GM18907 (cell line): ENCODE measurements around the gene FOSL2.

Source experiments
- ATAC-seq: cut with Tn5 transposase; IDR thresholded peaks from one replicate; pipeline ENCODE4 v1.9.1; 2021; ENCODE audit warnings: mild to moderate bottlenecking, moderate library complexity; ENCODE audit not compliant: unreplicated experiment

The FOSL2 gene

DNA sequence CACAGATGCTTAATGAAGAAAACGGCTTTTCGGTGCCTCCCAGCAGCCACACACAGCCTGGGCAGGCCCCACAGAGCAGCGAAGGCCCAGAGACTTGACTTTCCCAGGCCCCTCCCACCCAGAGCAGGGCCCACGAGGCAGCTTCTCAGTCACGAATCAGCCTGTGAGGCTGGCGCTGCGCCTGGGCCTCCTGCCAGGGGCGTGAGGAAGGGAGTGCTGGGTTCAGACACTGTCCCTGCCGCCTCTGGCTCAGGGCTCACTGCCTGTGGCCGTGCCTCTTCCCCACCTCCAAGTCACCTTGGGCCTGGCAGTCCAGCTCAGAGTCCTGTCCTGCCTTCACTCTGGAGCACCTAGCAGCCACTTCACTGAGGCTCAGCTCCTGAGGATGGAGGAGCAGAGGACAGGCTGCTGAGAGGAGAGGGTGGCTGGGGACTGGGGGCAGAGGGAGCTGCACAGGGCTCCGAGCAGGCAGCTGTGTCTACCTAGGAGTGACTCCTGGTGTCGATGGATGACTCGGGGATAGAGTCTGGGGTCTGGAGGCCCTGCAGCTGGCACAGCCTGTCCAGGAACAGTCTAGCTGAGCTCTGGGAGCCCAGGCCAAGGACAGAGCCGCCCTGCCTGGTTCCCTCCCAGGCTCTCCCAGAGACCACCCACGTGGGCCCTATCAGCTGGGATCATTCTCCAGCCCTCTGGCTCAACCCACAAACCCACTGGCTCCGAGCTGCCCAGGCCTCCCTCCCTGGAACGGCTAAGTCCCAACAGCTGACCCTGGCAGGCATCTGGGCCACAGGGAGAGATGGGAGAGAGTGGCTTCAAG is 36.4 kb upstream of the FOSL2 start:
- no peak for ATAC-seq

DNA sequence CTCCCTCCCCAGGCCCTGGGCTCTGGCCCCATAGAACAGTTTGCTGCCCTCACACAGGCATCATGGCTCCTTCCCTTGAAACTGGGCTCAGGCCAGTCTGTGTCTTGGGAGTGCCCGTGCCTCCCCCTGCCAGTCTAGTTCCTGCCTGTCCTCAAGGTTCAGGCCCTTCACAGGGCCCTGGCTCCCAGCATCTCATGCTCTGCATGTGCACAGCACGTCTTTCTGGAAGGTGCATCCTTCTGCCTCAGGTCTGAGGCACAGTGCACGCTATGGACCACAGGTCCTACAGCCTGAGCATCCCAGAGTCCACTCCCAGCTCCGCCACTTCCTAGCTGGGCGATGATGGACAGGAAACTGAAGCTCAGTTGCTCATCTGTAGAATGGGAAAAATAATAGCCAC is 35.6 kb upstream of the FOSL2 start:
- no peak for ATAC-seq

DNA sequence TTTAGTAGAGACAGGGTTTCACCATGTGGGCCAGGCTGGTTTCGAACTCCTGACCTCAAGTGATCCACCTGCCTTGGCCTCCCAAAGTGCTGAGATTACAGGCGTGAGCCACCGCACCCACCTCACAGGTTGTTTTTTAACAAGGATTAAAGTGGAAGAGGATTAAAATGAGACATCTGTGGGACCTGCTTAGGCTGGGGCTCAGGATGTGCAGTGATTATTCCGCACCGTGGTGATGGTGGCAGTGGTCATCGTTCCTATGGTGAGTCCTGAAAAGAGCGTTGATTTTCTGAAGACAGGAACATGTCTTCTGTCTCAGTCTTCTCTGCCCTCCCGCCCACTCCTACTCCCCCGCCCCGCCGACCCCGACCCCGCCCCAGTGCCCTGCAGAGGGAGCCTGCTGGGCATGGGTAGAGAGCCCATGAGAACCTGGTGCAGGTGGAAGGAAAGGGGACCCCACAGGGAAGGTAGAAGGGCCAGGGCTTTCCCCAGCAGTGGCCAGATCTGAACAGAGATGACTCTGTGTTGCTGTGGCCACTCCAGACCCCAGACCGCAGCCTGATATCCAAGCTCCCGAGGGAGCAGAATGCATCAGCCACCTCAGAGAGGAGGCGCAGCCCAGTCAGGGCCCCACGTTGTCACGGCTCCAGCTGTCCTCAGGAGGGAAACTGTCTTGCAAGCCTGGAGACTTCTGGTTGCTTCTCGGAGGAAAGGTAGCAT is 34.5 kb upstream of the FOSL2 start:
- ATAC-seq: no peak

DNA sequence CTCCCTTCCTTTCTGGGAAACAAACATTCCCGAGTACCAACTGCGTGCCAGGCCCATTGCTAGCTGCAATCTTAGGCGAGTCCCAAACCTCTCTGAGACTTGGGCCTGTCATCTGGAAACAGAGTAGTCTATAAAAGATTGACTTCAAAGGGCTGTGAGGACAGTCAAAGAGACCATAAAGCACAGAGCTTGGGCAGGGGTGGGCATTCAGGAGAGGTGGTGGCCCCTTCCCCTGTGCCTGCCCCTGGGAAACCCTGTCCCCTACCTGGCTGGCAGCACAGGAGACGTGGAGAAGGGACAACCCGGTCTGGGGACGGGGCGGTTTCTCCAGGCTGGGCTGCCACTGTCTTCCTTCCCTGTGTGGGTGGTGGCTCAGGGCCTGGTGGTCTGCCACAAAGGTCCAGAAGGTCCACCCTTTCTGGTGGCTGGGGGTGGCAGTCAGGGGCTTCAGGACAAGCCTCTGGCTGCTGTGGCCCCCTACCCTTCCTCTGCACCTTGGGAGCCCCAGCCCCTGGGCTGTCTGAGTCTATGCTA is 33.9 kb upstream of the FOSL2 start:
- peak; percentile 13 for ATAC-seq

DNA sequence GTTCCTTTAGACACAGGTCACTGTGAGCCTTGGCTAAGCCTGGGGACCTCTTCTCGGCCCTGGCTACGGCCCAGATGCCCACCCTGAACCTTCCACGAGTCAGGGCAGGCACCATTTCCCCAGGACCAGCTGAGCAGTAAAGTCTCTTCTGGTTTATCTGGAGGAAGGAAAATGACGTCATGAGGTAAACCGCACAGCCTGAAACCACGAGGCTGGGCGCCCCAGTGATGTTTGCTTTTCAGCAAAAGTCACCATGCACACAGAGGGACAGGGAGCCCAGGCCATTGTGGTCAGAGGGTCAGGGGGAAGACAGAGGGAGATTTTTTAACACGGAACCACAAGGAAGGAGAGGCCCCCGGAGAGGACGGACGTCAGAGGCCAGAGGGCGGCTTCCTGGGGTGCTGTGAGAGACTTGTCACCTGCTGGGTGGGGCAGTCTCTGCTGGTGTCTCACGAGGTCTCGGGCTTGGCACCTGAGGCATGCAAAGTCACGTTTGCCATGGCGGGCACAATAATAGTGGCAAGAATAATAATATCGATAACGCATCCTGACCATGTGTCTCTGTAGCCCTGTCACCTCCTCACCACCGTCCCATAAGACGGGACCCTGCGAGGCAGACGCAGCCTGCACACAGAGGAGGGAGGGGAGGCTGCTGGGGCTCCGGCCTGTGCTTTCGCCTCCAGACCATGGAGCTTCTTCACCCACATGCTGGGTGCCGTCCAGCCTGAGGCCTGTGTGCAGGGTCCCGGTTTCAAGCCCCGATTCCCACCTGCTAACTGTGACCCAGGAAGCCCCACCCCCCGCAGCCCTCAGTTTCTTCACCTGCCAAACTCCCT is 33.2 kb upstream of the FOSL2 start:
- ATAC-seq: peak; percentile 75

DNA sequence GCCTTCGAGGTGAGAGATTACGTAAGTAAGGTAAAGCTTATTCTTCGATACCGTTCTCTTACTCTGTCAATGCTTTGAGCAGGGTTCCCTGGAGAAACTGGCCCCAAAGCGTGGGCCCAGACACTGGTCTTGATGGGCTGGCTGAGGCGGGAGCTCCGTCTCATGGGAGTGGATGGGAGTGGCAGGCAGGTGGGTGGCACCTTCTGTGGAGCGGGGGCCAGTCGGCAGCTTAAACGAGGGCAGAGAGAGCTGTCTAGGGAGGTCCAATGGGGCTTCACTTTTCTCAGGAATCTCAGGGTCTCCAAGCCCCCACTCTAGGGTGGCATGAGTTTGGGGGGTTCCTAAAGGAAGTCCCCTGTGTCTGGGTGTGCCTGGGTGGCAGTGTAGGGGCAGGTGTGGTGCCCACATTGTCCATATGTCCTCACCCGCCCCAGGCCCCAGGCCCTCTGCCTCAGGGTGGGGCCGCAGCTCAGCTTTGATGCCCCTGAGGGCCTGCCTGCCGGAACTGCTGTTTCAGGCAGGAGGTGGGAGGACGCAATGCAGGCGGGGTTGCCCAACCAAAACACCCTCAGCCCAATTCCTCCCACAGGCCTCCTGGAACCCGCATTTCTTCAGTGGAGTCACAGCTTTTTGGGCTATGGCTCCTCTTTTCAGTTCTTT is 32.5 kb upstream of the FOSL2 start:
- no peak for ATAC-seq

DNA sequence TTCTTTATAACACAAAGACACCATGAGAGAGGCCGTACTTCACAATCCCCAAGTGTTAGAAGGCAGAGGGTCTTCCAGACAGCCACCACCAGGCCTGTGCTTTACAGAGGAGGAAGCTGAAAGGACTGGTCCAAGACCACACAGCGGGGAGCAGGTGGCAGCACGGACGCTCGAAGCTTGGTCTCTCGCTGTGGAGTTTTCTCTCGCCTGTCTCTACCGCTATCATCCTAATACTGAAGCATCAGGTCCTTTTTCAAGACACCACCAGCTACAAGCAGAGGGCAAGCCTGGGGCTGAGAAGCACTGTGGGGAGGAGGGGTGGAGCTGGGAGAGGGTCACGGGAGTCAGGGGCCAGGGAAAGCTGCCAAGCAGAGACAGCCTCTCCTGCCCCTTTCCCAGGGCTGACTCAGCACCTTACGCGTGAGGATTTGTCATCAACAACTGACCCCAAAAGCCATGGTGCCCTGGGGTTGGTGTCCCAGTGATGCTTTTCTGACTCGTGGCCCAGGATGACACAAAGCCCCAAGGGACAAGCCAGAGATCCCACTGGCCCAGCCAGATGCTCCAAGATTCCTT is 31.9 kb upstream of the FOSL2 start:
- ATAC-seq: no peak

DNA sequence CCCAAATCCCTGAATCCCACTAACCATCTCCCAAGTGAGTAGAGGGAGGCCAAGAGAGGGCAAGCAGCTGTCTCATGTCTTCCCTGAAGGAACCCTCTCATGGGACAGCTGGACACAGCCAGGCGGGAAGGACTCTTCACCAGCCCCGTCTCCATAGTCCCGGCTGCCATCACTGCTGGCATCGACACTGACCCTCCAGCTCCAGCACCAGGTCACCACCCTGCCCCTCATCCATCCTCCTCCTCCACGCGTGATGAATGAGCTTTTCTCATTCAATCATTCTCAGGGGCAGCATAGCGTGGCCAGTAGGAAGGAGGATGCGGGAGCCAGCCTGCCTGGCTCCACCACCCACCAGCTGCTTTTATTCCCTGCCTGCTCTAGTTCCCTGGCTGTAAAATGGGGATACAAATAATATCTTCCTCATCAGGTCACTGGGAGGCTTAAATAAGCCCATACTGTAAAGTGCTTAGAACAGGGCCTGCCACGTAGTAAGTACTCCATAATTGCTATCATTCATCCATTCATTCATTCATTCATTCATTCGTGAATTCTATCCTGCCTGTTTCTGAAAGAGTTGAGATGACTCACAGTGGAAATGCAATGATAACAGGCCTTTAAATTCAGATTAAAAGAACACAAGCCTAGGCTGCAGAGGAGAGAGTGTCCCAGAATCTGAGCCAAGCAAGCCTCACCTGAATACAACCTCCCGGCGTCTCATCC is 30.5 kb upstream of the FOSL2 start:
- ATAC-seq: no peak

DNA sequence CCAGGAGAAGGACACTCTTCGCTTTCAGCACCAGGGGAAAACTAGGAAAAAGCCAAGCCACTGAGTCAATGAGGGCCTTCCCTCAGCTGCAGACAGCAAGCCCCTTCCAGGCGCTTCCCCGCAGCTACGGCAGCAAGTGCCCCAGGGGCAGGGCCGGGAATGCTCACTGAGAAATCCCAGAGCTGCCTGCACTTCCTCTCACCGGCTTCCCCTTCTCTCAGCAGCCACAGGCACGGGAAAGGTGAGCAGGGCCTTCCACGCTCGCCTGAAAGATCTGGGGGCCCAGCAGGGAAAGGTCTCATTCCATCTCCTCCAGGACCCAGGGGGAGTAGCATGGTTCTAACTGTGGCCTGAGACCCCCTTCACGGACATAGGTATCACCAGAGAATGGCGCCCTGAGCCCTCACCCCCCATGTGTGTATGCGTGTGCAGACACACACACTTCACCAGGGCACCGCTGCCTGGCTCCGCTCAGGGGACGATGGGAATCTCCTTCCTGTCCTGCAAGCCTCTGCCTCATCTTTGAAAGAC is 29.6 kb upstream of the FOSL2 start:
- no peak for ATAC-seq

DNA sequence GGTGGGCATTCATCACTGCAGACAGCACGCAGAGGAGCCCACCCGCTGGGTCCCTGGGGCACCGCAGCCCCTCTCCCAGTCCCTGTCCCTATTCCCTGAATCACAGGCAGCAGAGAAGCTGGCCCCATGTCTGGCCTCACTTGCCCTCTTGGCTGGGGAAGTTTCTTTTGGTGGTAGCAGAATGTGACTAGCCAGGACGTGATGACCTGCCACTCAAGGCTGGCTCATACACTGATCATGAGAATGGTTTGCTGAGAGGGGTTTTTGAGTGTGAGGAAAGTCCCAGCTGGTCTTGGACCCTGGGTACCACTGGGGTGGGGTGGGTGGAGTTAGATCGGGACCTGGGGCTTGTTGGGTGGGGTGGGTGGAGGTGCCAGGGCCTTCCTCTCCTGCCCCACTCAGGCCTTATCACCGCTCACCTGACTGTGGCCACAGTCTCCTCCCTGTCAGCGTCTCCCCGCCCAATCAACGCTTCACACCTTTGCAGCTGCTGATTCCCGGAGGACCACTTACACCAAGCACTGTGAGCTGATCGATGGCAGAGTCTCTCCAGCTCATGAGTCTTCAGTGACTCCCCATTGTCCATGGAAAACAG is 28.9 kb upstream of the FOSL2 start:
- no peak for ATAC-seq

DNA sequence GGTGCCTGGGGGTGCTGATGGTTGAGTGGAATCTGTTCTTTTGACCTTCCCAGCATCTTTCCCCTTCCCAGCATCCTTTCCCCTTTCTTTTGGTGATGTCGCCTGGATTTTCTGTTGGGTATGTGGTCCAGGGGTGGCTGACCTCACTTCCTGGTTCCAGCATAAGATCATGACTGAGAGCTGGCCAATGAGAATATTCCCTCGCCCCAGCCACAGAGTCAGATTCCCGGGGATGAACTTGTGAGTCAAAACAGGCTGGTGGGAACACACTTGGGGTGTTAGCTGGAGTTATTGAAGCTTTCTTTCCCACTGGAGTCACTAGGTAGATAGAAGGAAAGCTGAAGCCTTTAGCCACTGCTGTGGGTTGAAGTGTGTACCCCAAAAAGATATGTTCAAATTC is 28.0 kb upstream of the FOSL2 start:
- ATAC-seq: no peak

DNA sequence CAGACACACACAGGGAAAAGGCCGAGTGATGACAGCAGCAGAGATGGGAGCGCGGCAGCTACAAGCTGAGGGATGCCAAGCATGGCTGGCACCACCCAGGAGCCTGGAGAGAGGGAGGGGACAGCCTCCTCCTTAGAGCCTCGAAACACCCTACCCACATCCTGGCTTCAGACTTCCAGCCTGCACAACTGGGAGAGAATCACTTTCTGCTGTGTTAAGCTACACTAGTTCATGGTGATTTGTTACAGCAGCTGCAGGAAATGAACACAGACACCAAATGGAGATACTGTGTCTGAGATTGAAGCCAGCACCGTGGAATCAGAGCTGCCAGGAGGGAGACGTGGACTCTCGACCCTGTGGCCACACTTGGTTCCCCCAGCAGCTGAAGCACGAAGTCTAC is 27.5 kb upstream of the FOSL2 start:
- ATAC-seq: no peak

DNA sequence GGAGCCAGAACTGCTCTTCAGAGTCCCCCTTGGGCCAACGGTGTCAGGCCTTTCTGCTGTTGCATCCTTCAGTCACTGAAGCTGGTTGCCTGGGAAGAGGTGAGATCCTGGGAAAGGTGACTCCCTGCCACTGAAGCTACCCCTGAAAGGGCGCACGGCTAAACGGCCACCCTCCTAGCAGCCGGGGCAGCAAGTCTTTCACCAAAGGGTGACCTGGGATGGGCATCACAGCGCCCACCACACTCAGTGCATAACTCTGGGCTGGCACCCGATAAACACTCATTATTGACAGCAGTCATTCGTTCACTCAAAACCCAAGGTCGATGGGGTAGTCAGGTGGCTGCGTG is 26.5 kb upstream of the FOSL2 start:
- ATAC-seq: no peak

DNA sequence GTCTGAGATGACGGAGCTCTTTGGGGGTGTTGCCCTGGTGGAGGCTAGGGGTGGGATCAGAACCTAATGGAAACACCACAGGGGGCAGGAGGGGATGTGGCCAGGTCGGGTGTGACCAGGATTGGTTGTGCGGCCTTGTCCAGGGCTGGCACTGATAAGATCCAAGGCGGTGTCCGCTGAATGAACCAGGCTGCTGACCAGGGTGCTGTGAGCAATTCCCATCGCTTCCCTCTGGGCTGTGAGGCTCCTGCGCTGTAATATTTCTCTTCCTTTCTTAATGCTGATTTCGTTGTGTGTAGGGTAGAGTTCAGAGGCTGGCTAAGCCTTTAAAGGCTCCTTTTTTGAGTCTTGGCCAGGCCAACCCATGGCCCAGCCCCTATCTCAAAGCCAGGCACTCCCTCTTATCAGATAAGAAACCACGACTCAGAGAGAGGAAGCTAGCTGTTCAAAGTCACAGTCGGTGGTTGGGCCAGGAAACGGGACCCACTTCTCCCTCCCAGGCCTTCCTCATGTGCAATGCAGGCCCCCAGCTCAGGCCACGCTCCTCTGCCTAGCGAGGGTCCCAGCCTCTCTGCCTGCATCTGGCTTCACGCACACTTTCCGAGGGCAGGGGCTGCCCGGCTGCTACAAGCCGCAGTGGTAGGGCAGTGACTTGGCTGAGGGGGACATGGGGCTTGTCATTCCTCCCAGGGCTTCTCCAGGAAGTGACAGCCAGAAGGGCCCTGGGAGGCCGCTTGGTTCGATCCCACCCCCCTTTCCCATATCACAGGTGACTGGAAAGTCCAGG is 26.0 kb upstream of the FOSL2 start:
- no peak for ATAC-seq

DNA sequence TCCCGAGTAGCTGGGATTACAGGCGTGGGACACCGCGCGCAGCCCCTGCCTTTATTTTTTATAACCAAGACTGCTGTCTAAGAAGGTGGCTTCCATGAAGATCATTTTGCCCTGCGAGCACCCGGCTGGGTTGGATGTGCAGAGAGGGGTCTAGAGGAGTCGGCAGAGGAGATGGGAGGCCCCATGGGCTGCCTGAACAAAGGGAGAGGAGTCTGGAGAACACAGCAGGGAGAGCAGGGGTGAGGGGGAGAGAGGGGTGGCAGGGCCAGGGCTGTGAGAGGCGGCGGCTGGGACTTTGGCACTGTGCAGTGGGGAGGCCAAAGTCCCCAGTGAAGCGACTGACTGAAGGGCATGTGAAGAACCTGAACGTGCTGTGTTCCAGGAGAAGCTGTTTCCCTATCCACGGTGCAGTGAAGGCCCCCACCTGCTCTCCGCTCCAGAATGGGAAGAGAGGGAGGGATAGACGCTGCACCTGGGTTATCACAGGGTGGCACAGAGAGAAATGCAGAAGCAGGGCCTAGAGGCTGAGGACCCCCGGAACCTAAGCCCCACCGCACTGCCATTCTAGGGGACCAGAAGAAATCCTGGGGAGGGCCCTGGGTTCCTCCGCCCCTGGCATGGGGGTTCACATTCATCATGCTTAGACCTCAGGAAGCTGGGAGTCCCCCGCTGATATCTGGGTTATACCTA is 24.8 kb upstream of the FOSL2 start:
- ATAC-seq: no peak

DNA sequence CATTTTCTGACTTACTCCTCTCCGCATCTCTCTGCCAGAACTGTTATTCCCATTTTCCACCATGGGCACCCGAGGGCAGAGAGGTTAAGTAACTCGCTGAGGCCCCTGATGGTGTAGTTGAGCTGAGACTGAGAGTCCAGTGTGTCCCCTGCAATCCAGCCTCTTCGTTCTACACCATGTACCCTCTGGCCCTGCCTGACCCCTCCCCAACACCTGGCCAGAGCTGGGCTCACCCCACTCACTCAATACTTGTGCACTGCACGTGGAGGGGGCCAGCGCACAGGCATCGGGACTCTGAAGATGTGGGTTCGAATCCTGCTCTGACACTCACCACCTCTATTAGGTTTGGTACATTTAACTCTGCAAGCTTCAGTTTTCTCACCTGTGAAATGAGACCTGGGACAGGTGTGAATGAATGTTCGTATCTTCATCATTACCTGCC is 24.3 kb upstream of the FOSL2 start:
- no peak for ATAC-seq

DNA sequence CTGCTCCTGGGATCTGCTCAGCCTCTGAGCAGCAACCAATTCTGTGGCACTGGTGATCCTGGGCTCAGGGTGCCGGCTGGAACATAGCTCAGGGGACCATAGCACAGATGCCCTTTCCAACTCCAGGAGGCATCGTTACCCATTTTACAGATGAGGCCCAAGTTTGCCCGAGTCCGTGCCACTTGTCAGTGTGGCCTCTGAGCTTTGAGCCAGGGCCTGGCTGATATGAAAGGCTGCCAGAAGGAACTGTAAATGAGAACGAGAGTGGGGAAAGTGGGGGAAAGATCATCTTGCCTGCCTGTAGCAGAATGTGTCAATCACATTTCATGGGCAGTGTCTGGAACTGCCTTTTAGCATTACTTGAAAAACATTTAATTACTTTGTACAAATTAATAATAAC is 23.3 kb upstream of the FOSL2 start:
- no peak for ATAC-seq

DNA sequence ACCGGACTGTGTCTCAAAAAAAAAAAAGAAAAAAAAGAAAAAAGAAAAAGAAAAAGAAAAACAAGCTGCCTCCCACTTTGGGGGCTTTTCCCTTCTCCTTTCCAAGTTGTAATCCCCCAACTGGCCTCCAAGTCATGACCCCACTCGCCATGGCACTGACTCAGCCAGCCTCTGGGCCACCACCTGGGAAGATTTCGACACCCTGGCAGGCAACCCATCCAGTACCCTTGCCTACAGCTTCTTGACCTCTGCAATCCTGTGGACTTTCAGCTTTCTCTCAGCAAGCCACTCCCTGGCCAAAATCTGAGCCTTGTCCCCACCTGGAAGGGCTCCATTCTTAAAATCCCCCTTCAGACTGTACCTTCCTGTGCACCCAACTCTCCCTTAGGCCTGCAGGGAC is 22.3 kb upstream of the FOSL2 start:
- no peak for ATAC-seq
